H9 (cell line): ENCODE data around the gene TMEM131. TPM values are rescaled to one million over a fixed set of nuclear protein-coding genes. Genes with fewer than 3 reads are reported as not detected.

Experiments
- DNase-seq: peaks from one replicate; pipeline ENCODE4 v3.0.0-alpha.2; 2017
- H2AFZ ChIP-seq: one replicate; pipeline ENCODE4 v1.6.1; 2013; ENCODE audit warnings: mild to moderate bottlenecking, low read length, control low read depth, moderate library complexity
- H2AK5ac ChIP-seq: 2 replicates; pipeline ENCODE4 v1.6.1; 2013; ENCODE audit warnings: low read length, control low read depth, mixed read lengths; ENCODE audit not compliant: insufficient read length
- H2BK120ac ChIP-seq: one replicate; pipeline ENCODE4 v1.6.1; 2013; ENCODE audit warnings: low read depth, mild to moderate bottlenecking, low read length, control low read depth, inconsistent platforms; ENCODE audit not compliant: poor library complexity, severe bottlenecking
- H2BK12ac ChIP-seq: 2 replicates; pipeline ENCODE4 v1.6.1; 2013; ENCODE audit warnings: low read length, control low read depth, mixed read lengths, low read depth; ENCODE audit not compliant: insufficient read length
- H2BK15ac ChIP-seq: 2 replicates; pipeline ENCODE4 v1.6.1; 2013; ENCODE audit warnings: low read depth, low read length, control low read depth
- H2BK20ac ChIP-seq: one replicate; pipeline ENCODE4 v1.6.1; 2013; ENCODE audit warnings: low read depth, mild to moderate bottlenecking, low read length, control low read depth, inconsistent platforms; ENCODE audit not compliant: poor library complexity, severe bottlenecking
- H2BK5ac ChIP-seq: 2 replicates; pipeline ENCODE4 v1.6.1; 2013; ENCODE audit warnings: low read length, control low read depth, mixed read lengths; ENCODE audit not compliant: insufficient read length
- H3K14ac ChIP-seq: 2 replicates; pipeline ENCODE4 v1.6.1; 2013; ENCODE audit warnings: low read length, control low read depth; ENCODE audit not compliant: insufficient read depth
- H3K18ac ChIP-seq: 2 replicates; pipeline ENCODE4 v1.6.1; 2013; ENCODE audit warnings: low read depth, mild to moderate bottlenecking, mixed read lengths, low read length, control low read depth; ENCODE audit not compliant: insufficient read length
- H3K23ac ChIP-seq: 2 replicates; pipeline ENCODE4 v1.6.1; 2013; ENCODE audit warnings: low read length, control low read depth, mixed read lengths, low read depth; ENCODE audit not compliant: insufficient read length
- H3K23me2 ChIP-seq: 2 replicates; pipeline ENCODE4 v1.6.1; 2013; ENCODE audit warnings: low read depth, mild to moderate bottlenecking, mixed read lengths, low read length, control low read depth; ENCODE audit not compliant: insufficient read length, poor library complexity, severe bottlenecking
- H3K27ac ChIP-seq: 2 replicates; pipeline ENCODE4 v1.5.1; 2013; ENCODE audit warnings: low read length, control low read depth, mixed read lengths, low read depth; ENCODE audit not compliant: insufficient read length
- H3K27me3 ChIP-seq: 2 replicates; pipeline ENCODE4 v1.6.1; 2013; ENCODE audit warnings: low read length, control low read depth, inconsistent platforms; ENCODE audit not compliant: insufficient read depth
- H3K4ac ChIP-seq: 2 replicates; pipeline ENCODE4 v1.6.1; 2013; ENCODE audit warnings: low read depth, mild to moderate bottlenecking, control low read depth, inconsistent platforms, low read length, moderate library complexity
- H3K4me1 ChIP-seq: 2 replicates; pipeline ENCODE4 v1.6.1; 2013; ENCODE audit warnings: low read length, control low read depth, inconsistent platforms; ENCODE audit not compliant: insufficient read depth
- H3K4me2 ChIP-seq: 2 replicates; pipeline ENCODE4 v1.6.1; 2013; ENCODE audit warnings: low read length, control low read depth, mixed read lengths; ENCODE audit not compliant: insufficient read length, insufficient read depth
- H3K56ac ChIP-seq: 2 replicates; pipeline ENCODE4 v1.6.1; 2013; ENCODE audit warnings: low read depth, mild to moderate bottlenecking, mixed read lengths, low read length, control low read depth; ENCODE audit not compliant: insufficient read length
- H3K79me1 ChIP-seq: 2 replicates; pipeline ENCODE4 v1.6.1; 2013; ENCODE audit warnings: low read depth, mild to moderate bottlenecking, moderate library complexity, low read length, control low read depth, inconsistent platforms; ENCODE audit not compliant: insufficient read depth, poor library complexity, severe bottlenecking
- H3K79me2 ChIP-seq: 2 replicates; pipeline ENCODE4 v1.6.1; 2013; ENCODE audit warnings: low read length, control low read depth, inconsistent platforms; ENCODE audit not compliant: insufficient read depth
- H3K9ac ChIP-seq: 2 replicates; pipeline ENCODE4 v1.6.1; 2013; ENCODE audit warnings: low read length, control low read depth, mixed read lengths; ENCODE audit not compliant: insufficient read length; ENCODE audit errors: extremely low read depth
- H3K9me3 ChIP-seq: one replicate; pipeline ENCODE4 v1.6.1; 2013; ENCODE audit warnings: low read depth, low read length, inconsistent platforms; ENCODE audit not compliant: control insufficient read depth
- H3T11ph ChIP-seq: one replicate; pipeline ENCODE4 v1.6.1; 2013; ENCODE audit warnings: mild to moderate bottlenecking, low read length, control low read depth, inconsistent platforms
- H4K20me1 ChIP-seq: one replicate; pipeline ENCODE4 v1.6.1; 2013; ENCODE audit not compliant: control insufficient read depth, insufficient read length, insufficient read depth
- H4K5ac ChIP-seq: 2 replicates; pipeline ENCODE4 v1.6.1; 2013; ENCODE audit warnings: low read depth, mild to moderate bottlenecking, mixed read lengths, low read length, control low read depth; ENCODE audit not compliant: insufficient read length
- H4K8ac ChIP-seq: replicated peaks from 2 replicates; pipeline ENCODE4 v1.6.1; 2013; ENCODE audit warnings: low read length, control low read depth, mixed read lengths, low read depth; ENCODE audit not compliant: insufficient read length
- H4K91ac ChIP-seq: 2 replicates; pipeline ENCODE4 v1.6.1; 2013; ENCODE audit warnings: low read depth, mild to moderate bottlenecking, moderate library complexity, mixed read lengths, low read length, control low read depth; ENCODE audit not compliant: insufficient read length
- H3K27ac Mint-ChIP-seq, 3 experiments: 2 replicates in 2 of 3; 3 replicates in 1 of 3; pipeline ENCODE4 v1.8.0; 2020 to 2021; ENCODE audit warnings: mixed read lengths in 3 of 3, mild to moderate bottlenecking in 1 of 3, moderate library complexity in 1 of 3
- H3K27me3 Mint-ChIP-seq: 2 replicates; pipeline ENCODE4 v1.8.0; 2021; ENCODE audit warnings: low read depth, mild to moderate bottlenecking, moderate library complexity, mixed read lengths
- H3K36me3 Mint-ChIP-seq, 3 experiments: 2 replicates in 2 of 3; 3 replicates in 1 of 3; pipeline ENCODE4 v1.8.0; 2020 to 2021; ENCODE audit warnings: low read depth in 3 of 3, mixed read lengths in 3 of 3; ENCODE audit not compliant: insufficient read depth in 1 of 3
- H3K4me1 Mint-ChIP-seq, 2 experiments: 2 replicates each; pipeline ENCODE4 v1.8.0; 2020; ENCODE audit warnings: mixed read lengths in 2 of 2
- H3K4me3 Mint-ChIP-seq, 2 experiments: 2 replicates in 1 of 2; 3 replicates in 1 of 2; pipeline ENCODE4 v1.8.0; 2020 to 2021; ENCODE audit warnings: mild to moderate bottlenecking in 2 of 2, mixed read lengths in 2 of 2, moderate library complexity in 1 of 2
- H3K9me3 Mint-ChIP-seq, 2 experiments: 2 replicates in 1 of 2; 3 replicates in 1 of 2; pipeline ENCODE4 v1.8.0; 2020; ENCODE audit warnings: mild to moderate bottlenecking in 2 of 2, mixed read lengths in 2 of 2, moderate library complexity in 1 of 2
- WGBS: extraction: QIAGEN DNeasy Blood & Tissue Kit; methylation state at CpG from one replicate; pipeline ENCODE4 v1.1.7; 2013; ENCODE audit warnings: missing lambda C conversion rate, low lambda C conversion rate, mixed read lengths; ENCODE audit not compliant: insufficient read length; ENCODE audit errors: extremely low coverage; 5-methylcytosine and 5-hydroxymethylcytosine counted together
- total RNA-seq: library from RNA; stranded (reverse); gene quantifications from 2 replicates; pipeline ENCODE4 v1.2.1, GENCODE V29; 2021
- TF ChIP-seq, protein P1 (sequence below): fragments of 200-600 bp; sonication (generic); conservative IDR thresholded peaks from 3 replicates; pipeline ENCODE4 v1.8.0; 2021; ENCODE audit warnings: antibody characterized with exemption, mild to moderate bottlenecking

TMEM131 gene
- total RNA-seq, 1 experiment from 2014 or later, result 20.9 TPM

DNA sequence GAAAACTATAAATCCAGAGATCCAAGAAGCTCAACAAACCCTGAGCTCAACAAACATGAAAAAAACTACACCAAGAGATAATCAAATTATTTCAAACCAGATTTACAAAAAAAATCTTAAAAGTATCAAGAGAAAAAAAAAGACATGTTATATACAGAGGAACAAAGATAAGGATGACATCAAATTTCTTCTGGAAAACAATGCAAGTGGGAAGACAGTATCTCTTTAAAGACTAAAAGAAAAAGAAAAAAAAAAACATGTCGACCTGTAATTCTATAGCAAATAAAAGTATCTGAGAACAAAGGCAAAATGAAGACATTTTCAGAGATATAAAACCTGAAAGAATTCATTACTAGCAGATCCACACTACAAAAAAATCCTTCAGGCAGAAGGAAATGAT, 21.3 kb downstream of the TMEM131 start:
- H3K23ac ChIP-seq, result no peak overlapping the region
- Mint-ChIP-seq H3K36me3 (peaks cover 19 to 38% (median 24%) of the 10 kb centered on the region in 3 experiments), H3K4me1 (peaks cover 0 to 3% of the 10 kb centered on the region in 2 experiments; a peak in 2 of 4 replicates), H3K27ac (no peak overlapping the region), H3K27me3 (no peaks in the 10 kb centered on the region), H3K4me3 (no peak overlapping the region), H3K9me3 (peaks cover 35 to 42% of the 10 kb centered on the region in 2 experiments)
- TF ChIP-seq, protein P1, sequence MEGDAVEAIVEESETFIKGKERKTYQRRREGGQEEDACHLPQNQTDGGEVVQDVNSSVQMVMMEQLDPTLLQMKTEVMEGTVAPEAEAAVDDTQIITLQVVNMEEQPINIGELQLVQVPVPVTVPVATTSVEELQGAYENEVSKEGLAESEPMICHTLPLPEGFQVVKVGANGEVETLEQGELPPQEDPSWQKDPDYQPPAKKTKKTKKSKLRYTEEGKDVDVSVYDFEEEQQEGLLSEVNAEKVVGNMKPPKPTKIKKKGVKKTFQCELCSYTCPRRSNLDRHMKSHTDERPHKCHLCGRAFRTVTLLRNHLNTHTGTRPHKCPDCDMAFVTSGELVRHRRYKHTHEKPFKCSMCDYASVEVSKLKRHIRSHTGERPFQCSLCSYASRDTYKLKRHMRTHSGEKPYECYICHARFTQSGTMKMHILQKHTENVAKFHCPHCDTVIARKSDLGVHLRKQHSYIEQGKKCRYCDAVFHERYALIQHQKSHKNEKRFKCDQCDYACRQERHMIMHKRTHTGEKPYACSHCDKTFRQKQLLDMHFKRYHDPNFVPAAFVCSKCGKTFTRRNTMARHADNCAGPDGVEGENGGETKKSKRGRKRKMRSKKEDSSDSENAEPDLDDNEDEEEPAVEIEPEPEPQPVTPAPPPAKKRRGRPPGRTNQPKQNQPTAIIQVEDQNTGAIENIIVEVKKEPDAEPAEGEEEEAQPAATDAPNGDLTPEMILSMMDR, result no peak
- H4K91ac ChIP-seq, result no peak overlapping the region
- no peaks in the 10 kb centered on the region for H3K27me3 ChIP-seq
- WGBS, result no CpG with 5 or more reads among the region's 1 CpG
- H3K56ac ChIP-seq, result no peak overlapping the region
- no peak overlapping the region for H3K14ac ChIP-seq
- no peak overlapping the region for H4K8ac ChIP-seq
- H3K18ac ChIP-seq, result no peak overlapping the region
- DNase-seq, result no peak
- no peak overlapping the region for H2AFZ ChIP-seq
- H4K20me1 ChIP-seq, result no peaks in the 10 kb centered on the region
- H2BK12ac ChIP-seq, result no peak overlapping the region
- H3K4me2 ChIP-seq, result no peak overlapping the region
- no peak overlapping the region for H3K9ac ChIP-seq
- H3K79me1 ChIP-seq, result no peaks in the 10 kb centered on the region
- peaks cover 7% of the 10 kb centered on the region for H3K9me3 ChIP-seq
- no peak overlapping the region for H3T11ph ChIP-seq
- H3K27ac ChIP-seq, result no peak overlapping the region
- no peaks in the 10 kb centered on the region for H3K23me2 ChIP-seq
- no peak overlapping the region for H3K4ac ChIP-seq
- H2AK5ac ChIP-seq, result no peak overlapping the region
- no peak overlapping the region for H4K5ac ChIP-seq
- H2BK5ac ChIP-seq, result no peak overlapping the region
- no peaks in the 10 kb centered on the region for H3K4me1 ChIP-seq
- no peak overlapping the region for H2BK15ac ChIP-seq
- peaks cover 4% of the 10 kb centered on the region; the same call in 1 of the 2 replicates for H3K79me2 ChIP-seq
- H2BK120ac ChIP-seq, result no peak overlapping the region
- H2BK20ac ChIP-seq, result no peak overlapping the region
